H1 (cell line): ENCODE data around the gene SHROOM4.

ENCODE experiments used
- CEBPB ChIP-seq: IDR thresholded peaks from 2 replicates; pipeline ENCODE4 v1.6.1; 2012; ENCODE audit warnings: low read depth, low read length
- CHD1 ChIP-seq: IDR thresholded peaks from 2 replicates; pipeline ENCODE4 v1.6.1; 2012; ENCODE audit warnings: low read depth, low read length, improper control_type of control experiment
- CHD2 ChIP-seq: IDR thresholded peaks from 2 replicates; pipeline ENCODE4 v1.6.1; 2012; ENCODE audit warnings: low read length, improper control_type of control experiment
- EP300 ChIP-seq, 2 experiments: IDR thresholded peaks; 1 replicate in 1 of 2; 2 replicates in 1 of 2; pipeline ENCODE4 v1.6.1; 2011 to 2012; ENCODE audit warnings: low read depth in 2 of 2, low read length in 2 of 2, mild to moderate bottlenecking in 2 of 2, borderline replicate concordance in 1 of 2, inconsistent platforms in 1 of 2, moderate library complexity in 1 of 2
- EZH2 ChIP-seq: fragments of 200-600 bp; sonication (generic); IDR thresholded peaks from 2 replicates; pipeline ENCODE4 v1.7.1; 2012; ENCODE audit warnings: low read depth, mild to moderate bottlenecking, moderate library complexity, low read length, inconsistent platforms; ENCODE audit not compliant: severe bottlenecking
- JUND ChIP-seq: IDR thresholded peaks from 2 replicates; pipeline ENCODE4 v1.6.1; 2011; ENCODE audit warnings: mild to moderate bottlenecking, improper control_type of control experiment, low read length
- POLR2A ChIP-seq, 2 experiments: IDR thresholded peaks; 1 replicate in 1 of 2; 2 replicates in 1 of 2; pipeline ENCODE4 v1.6.1; 2011; ENCODE audit warnings: low read depth in 2 of 2, low read length in 2 of 2, mild to moderate bottlenecking in 2 of 2; ENCODE audit errors: control extremely low read depth in 1 of 2
- RBBP5 ChIP-seq: IDR thresholded peaks from 2 replicates; pipeline ENCODE4 v1.7.1; 2012; ENCODE audit warnings: low read depth, mild to moderate bottlenecking, inconsistent platforms, low read length, moderate library complexity, borderline replicate concordance
- RNF2 ChIP-seq: fragments of 200-900, 300-1000 bp; sonication (generic); IDR thresholded peaks from 2 replicates; pipeline ENCODE4 v1.7.1; 2016; ENCODE audit warnings: borderline replicate concordance, low read depth, mild to moderate bottlenecking, antibody characterized with exemption, low read length; ENCODE audit not compliant: poor library complexity, severe bottlenecking; ENCODE audit errors: missing control alignments
- SP4 ChIP-seq: IDR thresholded peaks from 2 replicates; pipeline ENCODE4 v1.6.1; 2012; ENCODE audit warnings: low read length, inconsistent platforms
- SRF ChIP-seq: IDR thresholded peaks from 2 replicates; pipeline ENCODE4 v1.6.1; 2011; ENCODE audit warnings: mild to moderate bottlenecking, low read depth, low read length, moderate library complexity
- TF ChIP-seq, protein P1 (sequence below), 3 experiments: IDR thresholded peaks; 1 replicate in 2 of 3; 2 replicates in 1 of 3; pipeline versions ENCODE4 v1.5.1 to v1.6.1; 2011; ENCODE audit warnings: low read length in 3 of 3, mild to moderate bottlenecking in 3 of 3, inconsistent platforms in 2 of 3, low read depth in 1 of 3, moderate library complexity in 1 of 3; ENCODE audit not compliant: insufficient read depth in 1 of 3; ENCODE audit errors: control extremely low read depth in 1 of 3
- TF ChIP-seq, protein P2 (sequence below): IDR thresholded peaks from 2 replicates; pipeline ENCODE4 v1.6.1; 2012; ENCODE audit warnings: inconsistent platforms

DNA sequence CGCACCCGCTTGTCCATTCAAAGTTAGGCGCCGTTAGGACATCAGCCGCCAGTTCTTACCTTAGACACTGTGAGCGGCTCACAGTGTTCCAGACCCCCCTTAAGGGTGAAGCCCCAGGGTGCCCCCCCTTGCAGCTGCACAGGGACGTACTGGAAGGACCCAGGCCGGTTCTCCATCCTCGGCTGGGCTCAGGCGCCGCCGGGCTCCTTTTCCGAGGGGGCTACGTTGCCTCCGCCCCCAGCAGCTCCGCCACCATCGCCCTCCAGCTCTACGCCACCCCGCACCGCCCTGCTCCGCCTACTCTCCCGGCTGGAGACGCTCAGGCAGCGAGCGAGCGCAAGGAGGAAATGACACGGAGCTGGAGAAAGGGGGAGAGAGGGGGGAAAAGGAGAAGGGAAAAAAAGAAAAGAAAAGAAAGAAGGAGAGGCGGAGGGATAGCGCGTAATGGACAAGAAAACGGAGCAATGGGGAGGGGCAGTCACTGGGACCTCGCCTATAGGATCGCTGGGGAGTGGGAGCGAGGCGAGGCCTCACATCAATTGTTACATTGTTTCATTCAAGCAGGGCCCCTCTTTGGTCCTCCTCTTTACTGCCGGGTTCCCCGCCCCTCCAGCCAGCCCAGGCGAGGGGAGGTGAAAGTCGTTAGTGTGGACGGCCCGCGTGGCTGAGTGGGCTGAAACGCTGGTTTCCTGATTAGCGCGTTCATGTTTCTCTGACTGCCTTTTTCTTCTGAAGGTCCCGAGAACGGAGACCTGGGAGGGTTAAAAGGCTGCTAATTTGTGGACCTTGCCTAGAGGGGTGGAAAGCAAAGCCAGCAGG, at the start of gene SHROOM4:
- TF ChIP-seq SP4 (no peak), CHD2 (no peak), EZH2 (no peak), EP300 (IDR thresholded peaks at IDR 0.05; ENCODE audit: borderline replicate concordance in 1 of 2, low read depth in 2 of 2, low read length in 2 of 2) (no peak), CHD1 (no peak), CEBPB (no peak), SRF (no peak), POLR2A (IDR thresholded peaks at IDR 0.05; ENCODE audit: control extremely low read depth in 1 of 2, low read depth in 2 of 2, low read length in 2 of 2) (peak in 1 of 2 experiments; percentile 46; a peak in 1 of 3 replicates), RBBP5 (no peak), JUND (no peak), RNF2 (no peak)
- TF ChIP-seq, protein P1, sequence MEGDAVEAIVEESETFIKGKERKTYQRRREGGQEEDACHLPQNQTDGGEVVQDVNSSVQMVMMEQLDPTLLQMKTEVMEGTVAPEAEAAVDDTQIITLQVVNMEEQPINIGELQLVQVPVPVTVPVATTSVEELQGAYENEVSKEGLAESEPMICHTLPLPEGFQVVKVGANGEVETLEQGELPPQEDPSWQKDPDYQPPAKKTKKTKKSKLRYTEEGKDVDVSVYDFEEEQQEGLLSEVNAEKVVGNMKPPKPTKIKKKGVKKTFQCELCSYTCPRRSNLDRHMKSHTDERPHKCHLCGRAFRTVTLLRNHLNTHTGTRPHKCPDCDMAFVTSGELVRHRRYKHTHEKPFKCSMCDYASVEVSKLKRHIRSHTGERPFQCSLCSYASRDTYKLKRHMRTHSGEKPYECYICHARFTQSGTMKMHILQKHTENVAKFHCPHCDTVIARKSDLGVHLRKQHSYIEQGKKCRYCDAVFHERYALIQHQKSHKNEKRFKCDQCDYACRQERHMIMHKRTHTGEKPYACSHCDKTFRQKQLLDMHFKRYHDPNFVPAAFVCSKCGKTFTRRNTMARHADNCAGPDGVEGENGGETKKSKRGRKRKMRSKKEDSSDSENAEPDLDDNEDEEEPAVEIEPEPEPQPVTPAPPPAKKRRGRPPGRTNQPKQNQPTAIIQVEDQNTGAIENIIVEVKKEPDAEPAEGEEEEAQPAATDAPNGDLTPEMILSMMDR (IDR thresholded peaks at IDR 0.05; ENCODE audit: control extremely low read depth in 1 of 3, insufficient read depth in 1 of 3, low read depth in 1 of 3, low read length in 3 of 3) = no peak
- TF ChIP-seq, protein P2, sequence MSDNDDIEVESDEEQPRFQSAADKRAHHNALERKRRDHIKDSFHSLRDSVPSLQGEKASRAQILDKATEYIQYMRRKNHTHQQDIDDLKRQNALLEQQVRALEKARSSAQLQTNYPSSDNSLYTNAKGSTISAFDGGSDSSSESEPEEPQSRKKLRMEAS = no peak
